GM19099 (cell line): ENCODE measurements around the gene LRRC8D.

ENCODE experiments used
- POLR2A ChIP-seq: IDR thresholded peaks from 3 replicates; pipeline ENCODE4 v1.6.1; 2011; ENCODE audit warnings: low read depth; ENCODE audit not compliant: insufficient read length; ENCODE audit errors: extremely low read depth

Gene LRRC8D

GRCh38 chr1:89820422-89821321 is at the start of gene LRRC8D:
LRRC8D (plus strand) TSS chr1:89821032; CDS start chr1:89933069, 112,037 bp downstream.
- peak; percentile 37 for TF ChIP-seq POLR2A

- TF ChIP-seq POLR2A: no peak
Measured at GRCh38 chr1:89771991-89772560, 48.8 kb upstream of the LRRC8D start.

- TF ChIP-seq POLR2A: no peak
Measured at GRCh38 chr1:89779151-89779940, 41.5 kb upstream of the LRRC8D start.

- no peak for TF ChIP-seq POLR2A
Measured at GRCh38 chr1:89780721-89781120, 40.1 kb upstream of the LRRC8D start.

GRCh38 chr1:89781494-89782126 is 39.2 kb upstream of the LRRC8D start:
- TF ChIP-seq POLR2A: no peak

GRCh38 chr1:89786628-89787214 is 34.1 kb upstream of the LRRC8D start:
- TF ChIP-seq POLR2A: no peak

GRCh38 chr1:89790592-89790991 is 30.2 kb upstream of the LRRC8D start:
- no peak for TF ChIP-seq POLR2A

- no peak for TF ChIP-seq POLR2A
Measured at GRCh38 chr1:89791064-89791726, 29.6 kb upstream of the LRRC8D start.

- no peak for TF ChIP-seq POLR2A
Measured at GRCh38 chr1:89794406-89794805, 26.4 kb upstream of the LRRC8D start.

GRCh38 chr1:89799495-89799894 is 21.3 kb upstream of the LRRC8D start:
- no peak for TF ChIP-seq POLR2A

GRCh38 chr1:89800022-89800655 is 20.7 kb upstream of the LRRC8D start:
- no peak for TF ChIP-seq POLR2A

GRCh38 chr1:89800718-89801117 is 20.1 kb upstream of the LRRC8D start:
- TF ChIP-seq POLR2A: no peak

- TF ChIP-seq POLR2A: no peak
Measured at GRCh38 chr1:89802051-89802450, 18.8 kb upstream of the LRRC8D start.

- no peak for TF ChIP-seq POLR2A
Measured at GRCh38 chr1:89802841-89803240, 18.0 kb upstream of the LRRC8D start.
